Stimulated activated CD4-positive, alpha-beta T cell treated with anti-CD3 and anti-CD28 coated beads, Interleukin-4, amount 100 ng/mL, for 48 hours (primary cell): ENCODE data around the gene TRABD.
"Not testable (repeated sequence)": the region's sequence is repeated elsewhere in the genome, so short reads cannot be mapped to it uniquely, and the experiment has no call there.

ENCODE experiments used
- DNase-seq, 2 donors: peaks; one replicate each; pipeline ENCODE4 v3.0.0-alpha.2; 2020; ENCODE audit warnings: low read depth in 2 of 2

TRABD gene, protein sequence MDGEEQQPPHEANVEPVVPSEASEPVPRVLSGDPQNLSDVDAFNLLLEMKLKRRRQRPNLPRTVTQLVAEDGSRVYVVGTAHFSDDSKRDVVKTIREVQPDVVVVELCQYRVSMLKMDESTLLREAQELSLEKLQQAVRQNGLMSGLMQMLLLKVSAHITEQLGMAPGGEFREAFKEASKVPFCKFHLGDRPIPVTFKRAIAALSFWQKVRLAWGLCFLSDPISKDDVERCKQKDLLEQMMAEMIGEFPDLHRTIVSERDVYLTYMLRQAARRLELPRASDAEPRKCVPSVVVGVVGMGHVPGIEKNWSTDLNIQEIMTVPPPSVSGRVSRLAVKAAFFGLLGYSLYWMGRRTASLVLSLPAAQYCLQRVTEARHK

GRCh38 chr22:50185375-50186087 lies at the start of gene TRABD:
TRABD (plus strand) TSS chr22:50185913; CDS start chr22:50193061, 7,148 bp downstream.
- DNase-seq = peak; percentile 83 to 87

GRCh38 chr22:50136581-50137015 lies 49.1 kb upstream of the TRABD start:
- no peak for DNase-seq

DNA sequence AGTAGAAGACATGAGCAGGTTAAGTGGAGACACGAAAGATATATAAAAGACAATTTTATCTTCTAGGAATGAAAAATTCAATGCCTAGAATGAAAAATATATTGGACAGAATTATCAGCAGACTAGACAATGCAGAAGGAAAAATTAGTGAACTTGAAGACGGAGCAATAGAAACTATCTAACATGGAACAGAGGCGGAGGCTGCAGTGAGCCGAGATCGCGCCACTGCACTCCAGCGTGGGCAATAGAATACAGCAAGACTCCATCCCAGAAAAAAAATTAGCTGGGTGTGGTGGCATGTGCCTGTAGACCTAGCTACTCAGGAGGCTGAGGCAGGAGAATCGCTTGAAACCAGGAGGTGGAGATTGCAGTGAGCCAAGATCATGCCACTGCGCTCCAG lies 48.4 kb upstream of the TRABD start:
- DNase-seq = not testable (repeated sequence)

DNA sequence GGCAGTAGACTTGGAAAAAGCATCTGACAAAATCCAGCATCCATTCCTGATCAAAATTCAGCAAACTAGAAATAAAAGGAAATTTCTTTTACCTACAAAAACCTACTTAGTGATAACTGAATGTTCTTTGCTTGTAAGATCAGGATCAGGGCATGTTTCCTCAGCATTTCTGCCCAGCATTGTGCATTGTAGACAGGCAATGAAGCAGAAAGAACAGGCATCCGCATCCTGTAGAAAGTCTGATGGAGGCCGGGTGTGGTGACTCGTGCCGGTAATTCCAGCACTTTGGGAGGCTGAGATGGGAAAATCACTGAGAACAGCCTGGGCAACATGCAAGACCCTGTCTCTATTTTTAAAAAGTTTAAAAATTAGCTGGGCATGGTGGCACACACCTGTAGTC lies 47.7 kb upstream of the TRABD start:
- DNase-seq = no peak

DNA sequence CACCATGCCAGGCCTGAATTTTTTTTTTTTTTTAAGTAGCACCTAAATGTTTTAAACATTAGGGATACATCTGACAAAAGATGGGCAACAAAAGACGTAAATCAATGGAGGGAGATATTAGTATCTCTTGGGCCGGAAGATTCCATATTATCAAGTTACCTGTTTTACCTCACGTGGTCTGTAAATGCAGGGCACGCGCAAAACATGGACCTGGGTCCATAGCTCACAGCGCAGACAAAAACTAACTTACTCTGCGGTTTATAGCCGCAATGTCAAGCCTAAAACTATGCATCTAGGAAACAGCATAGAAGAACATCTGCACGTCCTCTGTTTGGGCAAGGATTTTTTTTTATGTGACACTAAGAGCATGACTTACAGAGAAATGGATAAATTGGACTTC lies 46.7 kb upstream of the TRABD start:
- no peak for DNase-seq

GRCh38 chr22:50139843-50140415 lies 45.8 kb upstream of the TRABD start:
- DNase-seq = no peak

GRCh38 chr22:50140615-50141014 lies 45.1 kb upstream of the TRABD start:
- no peak for DNase-seq

DNA sequence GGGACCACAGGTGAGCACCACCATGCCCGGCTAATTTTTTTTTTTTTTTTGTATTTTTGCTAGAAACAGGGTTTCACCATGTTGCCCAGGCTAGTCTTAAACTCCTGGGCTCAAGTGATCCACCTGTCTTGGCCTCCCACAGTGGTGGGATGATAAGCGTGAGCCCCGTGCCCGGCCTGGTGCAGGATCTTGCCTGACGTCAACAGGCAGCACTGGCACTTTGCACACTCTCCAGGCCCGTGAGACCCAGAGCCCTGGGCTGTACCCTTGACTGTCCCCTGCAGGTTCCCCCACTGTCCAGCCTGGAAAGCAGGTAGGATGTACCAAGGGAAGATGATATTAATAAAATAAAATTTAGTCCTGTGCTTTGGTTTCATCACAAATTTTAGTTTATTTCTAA lies 44.3 kb upstream of the TRABD start:
- no peak for DNase-seq

DNA sequence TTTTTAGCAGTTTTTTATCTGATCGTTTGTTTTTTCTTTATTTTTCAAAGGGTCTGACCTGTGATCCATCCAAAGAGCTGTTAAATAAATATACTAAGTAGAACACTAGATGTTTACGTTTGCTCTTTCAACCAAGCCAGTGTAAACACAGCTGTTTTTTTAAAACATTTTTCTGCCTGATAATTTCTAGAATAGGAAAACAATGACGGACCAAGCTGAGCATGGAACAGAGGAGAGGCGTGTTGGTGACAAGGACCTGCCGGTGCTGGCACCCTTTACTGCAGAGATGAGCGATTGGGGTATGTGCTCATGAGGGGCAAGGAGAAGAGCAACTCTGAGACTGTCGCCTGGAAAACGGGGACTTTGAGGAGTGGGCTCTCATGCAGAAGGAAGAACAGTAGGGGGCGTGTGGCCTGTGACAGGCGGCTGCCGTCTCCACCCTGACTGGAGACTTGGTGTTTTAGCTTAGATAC lies 43.8 kb upstream of the TRABD start:
- DNase-seq = no peak

GRCh38 chr22:50143096-50143495 lies 42.6 kb upstream of the TRABD start:
- DNase-seq = no peak

GRCh38 chr22:50144005-50144614 lies 41.6 kb upstream of the TRABD start:
- no peak for DNase-seq

GRCh38 chr22:50145721-50146438 lies 39.8 kb upstream of the TRABD start:
- no peak for DNase-seq

DNA sequence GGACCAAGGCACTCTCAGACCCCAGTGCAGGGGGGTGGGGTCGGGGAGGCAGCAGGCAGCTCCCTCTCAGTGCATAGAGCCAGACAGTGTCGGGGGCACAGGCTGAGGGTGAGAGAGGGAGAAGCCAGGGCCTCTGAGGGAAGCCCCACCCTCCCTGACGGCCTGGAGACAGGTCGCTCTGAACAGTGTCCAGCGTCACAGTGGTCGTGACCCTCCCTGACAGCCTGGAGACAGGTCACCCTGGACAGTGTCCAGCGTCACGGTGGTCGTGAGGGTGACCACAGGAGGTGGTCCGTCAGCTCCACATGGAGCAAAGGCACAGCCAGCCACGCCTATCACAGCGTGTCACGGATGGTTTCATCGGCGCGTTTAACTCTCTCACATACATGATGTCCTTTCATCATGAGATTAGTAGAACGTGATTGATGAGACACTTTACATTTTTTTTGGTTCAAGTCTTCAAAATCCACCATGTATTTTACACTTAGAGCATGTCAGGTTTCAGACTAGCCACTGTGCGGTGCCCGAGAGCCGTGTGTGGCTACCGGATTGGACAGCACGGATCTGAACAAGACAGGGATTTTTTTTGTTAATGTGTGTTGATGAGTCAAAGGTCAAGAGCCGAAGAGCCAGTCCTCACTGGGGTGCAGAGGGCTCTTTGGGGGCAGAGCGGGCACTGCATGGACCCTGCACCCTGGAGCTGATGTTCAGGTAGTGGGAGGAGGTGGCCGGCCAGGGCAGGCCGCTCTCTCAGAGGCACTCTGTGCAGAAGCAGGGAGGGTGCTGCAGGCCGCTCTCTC lies 39.1 kb upstream of the TRABD start:
- no peak for DNase-seq

DNA sequence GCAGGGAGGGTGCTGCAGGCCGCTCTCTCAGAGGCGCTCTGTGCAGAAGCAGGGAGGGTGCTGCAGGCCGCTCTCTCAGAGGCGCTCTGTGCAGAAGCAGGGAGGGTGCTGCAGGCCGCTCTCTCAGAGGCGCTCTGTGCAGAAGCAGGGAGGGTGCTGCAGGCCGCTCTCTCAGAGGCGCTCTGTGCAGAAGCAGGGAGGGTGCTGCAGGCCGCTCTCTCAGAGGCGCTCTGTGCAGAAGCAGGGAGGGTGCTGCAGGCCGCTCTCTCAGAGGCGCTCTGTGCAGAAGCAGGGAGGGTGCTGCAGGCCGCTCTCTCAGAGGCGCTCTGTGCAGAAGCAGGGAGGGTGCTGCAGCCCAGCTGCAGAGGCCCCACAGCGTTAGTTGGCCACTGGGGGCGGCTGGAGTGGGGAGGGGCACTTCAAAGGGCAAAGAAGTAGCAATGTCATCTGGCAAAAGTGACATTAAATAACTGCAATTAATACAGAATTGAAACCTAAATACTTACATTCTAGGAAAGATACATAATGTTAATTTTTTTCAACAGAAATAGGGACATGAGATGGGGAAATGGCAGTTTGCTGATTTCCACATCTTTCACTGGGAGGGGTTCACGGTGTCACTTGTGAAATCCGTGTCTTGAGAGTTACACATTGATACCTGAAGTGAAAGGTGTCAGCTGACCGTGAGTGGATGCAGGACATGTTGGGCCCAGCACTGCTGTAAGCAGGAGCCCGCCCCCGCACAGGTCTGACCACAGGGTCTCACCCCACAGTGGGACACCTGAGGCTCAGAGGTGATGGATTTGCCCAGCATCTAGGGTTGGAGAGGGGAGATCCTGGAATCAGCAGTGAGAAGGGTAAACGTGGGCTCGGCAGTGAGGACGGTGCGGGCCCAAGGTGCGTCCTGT lies 38.2 kb upstream of the TRABD start:
- not testable (repeated sequence) for DNase-seq

DNA sequence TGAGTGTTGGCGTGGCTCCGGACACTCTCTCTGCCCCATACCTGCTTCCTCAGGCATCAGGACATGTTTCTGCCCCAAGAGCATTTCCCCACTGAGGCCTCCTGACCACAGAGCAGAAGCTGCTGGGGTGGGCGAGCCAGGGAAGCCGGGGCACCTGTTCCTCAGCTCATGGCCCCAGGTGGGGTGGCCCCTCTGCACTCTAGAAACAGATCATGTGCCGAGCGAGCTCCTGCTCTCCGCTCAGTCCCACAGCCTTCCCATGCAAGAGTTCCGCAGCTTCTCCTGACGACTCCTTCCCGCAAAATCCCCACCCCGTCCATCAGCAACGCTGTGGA lies 37.6 kb upstream of the TRABD start:
- DNase-seq = no peak

DNA sequence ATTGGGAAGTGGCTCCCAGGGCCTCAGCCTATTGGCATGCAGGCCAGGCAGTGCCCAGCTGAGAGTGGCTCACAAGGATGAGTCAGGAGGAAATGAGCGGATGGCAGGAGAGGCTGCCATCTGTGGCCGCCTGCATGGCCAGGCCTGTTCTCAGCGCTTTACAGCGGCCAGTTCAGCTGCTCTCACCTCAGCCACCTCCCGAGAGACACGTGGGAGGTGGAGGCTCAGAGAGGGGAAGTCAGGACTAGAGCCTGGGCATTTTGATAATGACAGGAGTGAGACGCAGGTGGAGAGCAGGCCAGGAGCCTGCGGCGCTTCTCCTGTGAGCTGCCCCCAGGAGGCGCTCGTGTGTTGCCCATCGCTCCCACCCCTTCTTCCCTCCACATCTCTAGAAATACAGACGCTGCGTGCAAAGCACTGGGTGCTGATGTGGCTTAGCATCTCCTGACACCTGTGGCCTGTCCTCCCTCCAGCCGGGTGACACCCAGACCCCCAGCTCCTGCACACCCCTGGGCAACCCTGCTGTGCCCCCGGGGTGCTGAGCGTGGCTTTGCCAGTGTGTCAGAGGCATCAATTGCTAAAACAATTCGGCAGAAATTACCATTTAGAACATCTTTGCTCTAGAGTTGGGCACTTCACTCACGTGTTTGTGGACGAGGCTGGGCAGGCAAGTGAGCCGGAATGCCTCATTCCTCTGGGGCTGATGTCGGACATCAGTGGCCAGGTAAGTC lies 36.6 kb upstream of the TRABD start:
- peak; percentile 58 to 61 for DNase-seq

DNA sequence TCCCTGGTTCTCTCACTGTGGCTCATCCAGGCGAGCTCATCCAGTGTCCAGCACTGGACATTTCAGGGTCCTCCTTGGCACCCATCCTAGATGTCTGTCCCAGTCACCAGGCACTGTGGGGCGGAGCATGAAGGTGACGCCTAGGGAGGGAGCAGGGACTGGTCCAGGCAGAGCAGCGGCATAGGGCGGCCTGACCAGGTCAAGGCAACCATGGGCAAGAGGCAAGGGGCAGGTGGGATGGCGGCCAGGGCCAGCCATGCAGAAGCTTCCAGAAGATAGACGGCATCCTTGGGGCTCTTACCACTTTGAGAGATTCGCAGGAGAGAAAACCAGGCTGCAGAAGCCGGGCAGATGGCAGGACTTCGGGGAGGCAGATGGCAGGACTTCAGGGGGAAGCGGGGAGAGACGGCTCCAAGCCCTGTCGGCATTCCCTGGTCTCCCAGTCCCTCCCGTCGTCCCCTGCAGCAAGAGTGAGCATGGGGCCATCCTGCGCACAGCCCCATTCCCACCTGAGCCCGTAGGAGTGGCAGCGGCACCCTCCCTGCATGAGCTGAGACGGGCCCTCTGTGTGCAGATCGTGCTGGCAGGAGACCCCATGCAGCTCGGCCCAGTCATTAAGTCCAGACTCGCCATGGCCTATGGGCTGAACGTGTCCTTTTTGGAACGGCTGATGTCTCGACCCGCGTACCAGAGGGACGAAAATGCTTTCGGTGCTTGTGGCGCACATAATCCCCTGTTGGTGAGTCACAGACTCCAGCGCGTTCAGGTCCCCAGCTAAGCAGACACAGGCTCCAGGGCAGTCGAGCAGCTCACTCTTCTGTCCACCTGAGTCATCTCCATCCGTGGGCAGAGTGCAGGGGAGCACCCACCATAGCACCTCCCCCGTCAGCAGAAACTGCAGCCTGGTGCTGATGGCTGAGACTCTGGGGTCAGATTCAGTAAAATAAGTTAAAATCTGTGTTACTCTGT lies 35.3 kb upstream of the TRABD start:
- no peak for DNase-seq
